Fibroblast of skin of scalp (primary cell): ENCODE results near the gene VCX. TPM values are rescaled to one million over a fixed set of nuclear protein-coding genes. Genes with fewer than 3 reads are reported as not detected.
A peak's percentile ranks its signal among the peaks of the same experiment; 100 is the strongest.
"Not testable (repeated sequence)": the region's sequence is repeated elsewhere in the genome, so short reads cannot be mapped to it uniquely, and the experiment has no call there.

ENCODE experiments used
- DNase-seq: peaks from one replicate; pipeline ENCODE4 v3.0.0-alpha.2; 2013
- polyA plus RNA-seq, 2 experiments: library from polyadenylated mRNA; unstranded; fragments of 120-200 nt; gene quantifications; one replicate each; pipeline ENCODE4 v1.2.1, GENCODE V29; 2013; ENCODE audit not compliant: insufficient read length in 2 of 2

The VCX gene
- not detected for polyA plus RNA-seq (2013, experiment 1 of 2; ENCODE audit: insufficient read length)
- not detected for polyA plus RNA-seq (2013, experiment 2 of 2; ENCODE audit: insufficient read length)

- DNase-seq: not testable (repeated sequence)
Measured at GRCh38 chrX:7842871-7843270, at the start of gene VCX. TSS of gene VCX (plus strand) at chrX:7843171. CDS start at chrX:7843204, 33 bp downstream.

GRCh38 chrX:7798327-7798726 lies 44.6 kb upstream of the VCX start:
- DNase-seq: no peak

- no peak for DNase-seq
Measured at GRCh38 chrX:7801711-7802110, 41.3 kb upstream of the VCX start.

- no peak for DNase-seq
Measured at GRCh38 chrX:7815166-7815805, 27.7 kb upstream of the VCX start.

- no peak for DNase-seq
Measured at GRCh38 chrX:7828594-7828993, 14.4 kb upstream of the VCX start.

GRCh38 chrX:7841084-7841805 lies 1.7 kb upstream of the VCX start:
- DNase-seq: no peak

- DNase-seq: no peak
Measured at GRCh38 chrX:7852166-7852565, 9.2 kb downstream of the VCX start.

GRCh38 chrX:7872042-7872441 lies 29.1 kb downstream of the VCX start:
- DNase-seq: no peak

- DNase-seq: no peak
Measured at GRCh38 chrX:7876957-7877356, 34.0 kb downstream of the VCX start.

GRCh38 chrX:7889135-7889534 lies 46.2 kb downstream of the VCX start:
- no peak for DNase-seq

- peak; percentile 0 for DNase-seq
Measured at GRCh38 chrX:7889680-7890079, 46.7 kb downstream of the VCX start.

GRCh38 chrX:7891928-7892327 lies 49.0 kb downstream of the VCX start:
- no peak for DNase-seq
